Endothelial cell of umbilical vein (primary cell): ENCODE results near the gene KDM4D. TPM values are rescaled to one million over a fixed set of nuclear protein-coding genes. Genes with fewer than 3 reads are reported as not detected.

Experiments used
- BruUV-seq: library from RNA; stranded (reverse); fragments of 400-500 nt; replicated peaks from 2 replicates; lab custom pipeline; 2021; lab: Mats Ljungman, UMichigan
- CTCF ChIA-PET: fragments of 300-600, 350-600 bp; sonication (Branson Sonifier 250); formaldehyde crosslinking; loops from one replicate; lab custom pipeline; 2021; ENCODE audit warnings: antibody characterized with exemption, inconsistent platforms; lab: Charles Lee
- POLR2A ChIA-PET: fragments of 300-600, 350-600 bp; sonication (Branson Sonifier 250); formaldehyde crosslinking; loops from one replicate; lab custom pipeline; 2021; ENCODE audit warnings: antibody characterized with exemption, inconsistent platforms; lab: Charles Lee
- DNase-seq: peaks from one replicate; pipeline ENCODE4 v3.0.0-alpha.2; 2011; ENCODE audit warnings: low read depth, low spot score
- FAIRE-seq: peaks from 2 replicates; lab custom pipeline; 2011; peaks lifted over from hg19 to GRCh38; lab: Jason Lieb, UNC
- H2AFZ ChIP-seq: 2 replicates; pipeline ENCODE4 v1.6.0; 2012; ENCODE audit warnings: low read depth, low read length, control low read depth, inconsistent platforms
- H3K27ac ChIP-seq: 2 replicates; pipeline ENCODE4 v1.5.1; 2011; ENCODE audit warnings: low read depth, mild to moderate bottlenecking, control low read depth, low read length, moderate library complexity; ENCODE audit not compliant: insufficient read depth
- H3K27me3 ChIP-seq, 2 experiments: 2 replicates each; pipeline versions ENCODE4 v1.6.0 to v1.6.1; 2011; ENCODE audit warnings: low read length in 2 of 2, mixed read lengths in 1 of 2; ENCODE audit not compliant: control insufficient read depth in 2 of 2, insufficient read depth in 2 of 2
- H3K36me3 ChIP-seq, 2 experiments: 2 replicates in 1 of 2; 3 replicates in 1 of 2; pipeline ENCODE4 v1.5.1; 2011; ENCODE audit warnings: low read length in 2 of 2, mild to moderate bottlenecking in 1 of 2, moderate library complexity in 1 of 2; ENCODE audit not compliant: control insufficient read depth in 2 of 2, insufficient read depth in 2 of 2; ENCODE audit errors: extremely low read depth in 1 of 2
- H3K4me1 ChIP-seq: 3 replicates; pipeline ENCODE4 v1.5.1; 2011; ENCODE audit warnings: mild to moderate bottlenecking, low read length; ENCODE audit not compliant: control insufficient read depth, insufficient read depth; ENCODE audit errors: extremely low read depth
- H3K4me2 ChIP-seq: 2 replicates; pipeline ENCODE4 v1.6.1; 2011; ENCODE audit warnings: low read length, control low read depth, mixed read lengths; ENCODE audit not compliant: insufficient read depth
- H3K4me3 ChIP-seq, 3 experiments: fragments of 200-600 bp in 1 of 3; sonication (generic), shearing (Covaris generic) in 1 of 3; replicated peaks in 1 of 3; 2 replicates each; pipeline ENCODE4 v1.5.1; 2011 to 2016; ENCODE audit warnings: control low read depth in 3 of 3, low read length in 3 of 3, mild to moderate bottlenecking in 2 of 3, inconsistent platforms in 1 of 3, low read depth in 1 of 3, moderate library complexity in 1 of 3; ENCODE audit not compliant: insufficient read depth in 1 of 3
- H3K79me2 ChIP-seq: 2 replicates; pipeline ENCODE4 v1.6.0; 2012; ENCODE audit warnings: low read length, inconsistent platforms; ENCODE audit not compliant: control insufficient read depth, insufficient read depth
- H3K9ac ChIP-seq: replicated peaks from 2 replicates; pipeline ENCODE3; 2011; ENCODE audit warnings: low read length, control low read depth; ENCODE audit not compliant: insufficient read depth; ENCODE audit errors: extremely low read depth
- H3K9me1 ChIP-seq: replicated peaks from 3 replicates; pipeline ENCODE4 v1.6.0; 2011; ENCODE audit warnings: mild to moderate bottlenecking, low read length; ENCODE audit not compliant: control insufficient read depth, insufficient read depth; ENCODE audit errors: extremely low read depth
- H3K9me3 ChIP-seq: replicated peaks from 2 replicates; pipeline ENCODE4 v1.5.1; 2012; ENCODE audit warnings: low read length, inconsistent platforms; ENCODE audit not compliant: control insufficient read depth, insufficient read depth
- H4K20me1 ChIP-seq: replicated peaks from 2 replicates; pipeline ENCODE3; 2011; ENCODE audit warnings: mild to moderate bottlenecking, low read length; ENCODE audit not compliant: control insufficient read depth, insufficient read depth; ENCODE audit errors: extremely low read depth
- EZH2 ChIP-seq: IDR thresholded peaks from 2 replicates; pipeline ENCODE4 v1.6.1; 2012; ENCODE audit warnings: borderline replicate concordance, low read depth, mild to moderate bottlenecking, moderate library complexity, low read length, inconsistent platforms; ENCODE audit not compliant: severe bottlenecking
- FOS ChIP-seq: IDR thresholded peaks from 2 replicates; pipeline ENCODE4 v1.6.1; 2011; ENCODE audit warnings: mild to moderate bottlenecking, low read length, moderate library complexity, borderline replicate concordance; ENCODE audit not compliant: insufficient read depth
- GATA2 ChIP-seq: IDR thresholded peaks from 2 replicates; pipeline ENCODE4 v1.7.0; 2011; ENCODE audit warnings: low read depth, mild to moderate bottlenecking, moderate library complexity, mixed read lengths, low read length; ENCODE audit not compliant: insufficient read length, insufficient read depth
- JUN ChIP-seq: IDR thresholded peaks from 2 replicates; pipeline ENCODE4 v1.6.1; 2011; ENCODE audit warnings: borderline replicate concordance, low read depth; ENCODE audit not compliant: insufficient read length, insufficient read depth
- MYC ChIP-seq: IDR thresholded peaks from one replicate; pipeline ENCODE4 v1.6.1; 2011; ENCODE audit warnings: mild to moderate bottlenecking, low read depth, low read length
- POLR2A ChIP-seq: IDR thresholded peaks from 2 replicates; pipeline ENCODE4 v1.6.1; 2012; ENCODE audit warnings: low read depth, mild to moderate bottlenecking, control low read depth, low read length
- POLR2AphosphoS5 ChIP-seq: IDR thresholded peaks from 2 replicates; pipeline ENCODE4 v1.6.1; 2012; ENCODE audit warnings: low read depth, mild to moderate bottlenecking, control low read depth, low read length, moderate library complexity; ENCODE audit not compliant: insufficient read depth
- dilution Hi-C: fragments of 300-500 bp; cut with MboI; formaldehyde crosslinking; loops from one replicate; pipeline ENCODE4 v1.15.0; 2019; ENCODE audit warnings: low sequenced_read_pairs; ENCODE audit not compliant: extremely low pct_ligation_motif_present
- intact Hi-C: fragments of 100-400 bp; cut with micrococcal nuclease; formaldehyde crosslinking; loops from one replicate; pipeline ENCODE4 v1.10.0; 2022
- polyA plus RNA-seq, 4 experiments: library from polyadenylated mRNA; depleted of rRNA in 3 of 4; stranded (reverse) in 3 of 4; unstranded in 1 of 4; fragments of >200 nt; gene quantifications; 2 replicates each; pipeline versions ENCODE4 v1.2.1 to v1.2.3, GENCODE V29; 2011 to 2012; ENCODE audit warnings: missing spikeins in 1 of 4
- total RNA-seq: library from RNA; stranded (reverse); gene quantifications from 2 replicates; pipeline ENCODE4 v1.2.3, GENCODE V29; 2021
- TF ChIP-seq, protein P1 (sequence below): IDR thresholded peaks from 2 replicates; pipeline ENCODE4 v1.6.1; 2011; ENCODE audit not compliant: insufficient read depth, insufficient read length
- TF ChIP-seq, protein P2 (sequence below), 2 donors: IDR thresholded peaks; 1 replicate in 1 of 2; 2 replicates in 1 of 2; pipeline ENCODE4 v1.5.1; 2011; ENCODE audit warnings: low read length in 2 of 2, mild to moderate bottlenecking in 2 of 2, moderate library complexity in 2 of 2, control low read depth in 1 of 2, inconsistent platforms in 1 of 2, low read depth in 1 of 2; ENCODE audit not compliant: insufficient read depth in 1 of 2; ENCODE audit errors: extremely low read depth in 1 of 2

KDM4D gene
- total and polyA plus RNA-seq, 2 donors (not counting 3 experiments of a cell fraction or from before 2014, with no cell fraction given): 1.0 to 1.3 TPM

DNA sequence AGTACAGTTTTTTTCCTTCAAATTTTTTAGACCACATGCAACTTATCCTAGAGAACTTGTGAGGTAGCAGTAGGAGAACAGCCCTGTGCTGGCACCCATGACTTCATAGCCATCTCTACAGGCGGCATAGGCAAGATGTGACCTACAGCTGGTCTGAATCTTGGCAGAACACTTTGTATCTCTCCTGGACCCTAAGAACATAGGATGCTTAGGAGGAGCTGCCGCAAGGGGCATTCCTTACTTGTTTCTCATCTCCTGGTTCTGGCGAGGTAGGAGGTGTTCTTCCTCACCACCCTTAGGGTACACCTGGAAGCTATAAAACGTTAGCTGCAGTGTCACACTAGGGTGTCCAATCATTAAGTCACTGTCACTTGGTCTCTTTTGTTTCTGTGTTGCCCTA lies 16.5 kb upstream of the KDM4D start:
- ChIA-PET POLR2A (no interaction called here), CTCF (interaction anchor here (2.1 kb wide), 1 partner anchor 11 kb away, joined by 7 read pairs; no protein-coding TSS in a partner anchor)
- BruUV-seq: no TSS peak
- FAIRE-seq (no peak), DNase-seq (no peak)
- intact Hi-C loops (no loop called here), dilution Hi-C loops (no loop called here)
- no peaks in the 10 kb centered on the region for H3K9me3 ChIP-seq
- H3K4me3 ChIP-seq: no peak overlapping the region
- H3K36me3 ChIP-seq: peaks cover 0 to 6% of the 10 kb centered on the region in 2 experiments
- H4K20me1 ChIP-seq: no peaks in the 10 kb centered on the region
- H3K4me2 ChIP-seq: no peak overlapping the region
- no peaks in the 10 kb centered on the region for H3K9me1 ChIP-seq
- H3K9ac ChIP-seq: no peak overlapping the region
- H2AFZ ChIP-seq: no peak overlapping the region
- H3K79me2 ChIP-seq: no peaks in the 10 kb centered on the region
- no peak overlapping the region for H3K27ac ChIP-seq
- no peaks in the 10 kb centered on the region for H3K4me1 ChIP-seq
- TF ChIP-seq, protein P1, sequence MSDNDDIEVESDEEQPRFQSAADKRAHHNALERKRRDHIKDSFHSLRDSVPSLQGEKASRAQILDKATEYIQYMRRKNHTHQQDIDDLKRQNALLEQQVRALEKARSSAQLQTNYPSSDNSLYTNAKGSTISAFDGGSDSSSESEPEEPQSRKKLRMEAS: no peak
- TF ChIP-seq POLR2AphosphoS5: no peak
- no peak for TF ChIP-seq MYC
- TF ChIP-seq FOS: no peak
- TF ChIP-seq EZH2: no peak
- no peak for TF ChIP-seq POLR2A
- TF ChIP-seq, protein P2, sequence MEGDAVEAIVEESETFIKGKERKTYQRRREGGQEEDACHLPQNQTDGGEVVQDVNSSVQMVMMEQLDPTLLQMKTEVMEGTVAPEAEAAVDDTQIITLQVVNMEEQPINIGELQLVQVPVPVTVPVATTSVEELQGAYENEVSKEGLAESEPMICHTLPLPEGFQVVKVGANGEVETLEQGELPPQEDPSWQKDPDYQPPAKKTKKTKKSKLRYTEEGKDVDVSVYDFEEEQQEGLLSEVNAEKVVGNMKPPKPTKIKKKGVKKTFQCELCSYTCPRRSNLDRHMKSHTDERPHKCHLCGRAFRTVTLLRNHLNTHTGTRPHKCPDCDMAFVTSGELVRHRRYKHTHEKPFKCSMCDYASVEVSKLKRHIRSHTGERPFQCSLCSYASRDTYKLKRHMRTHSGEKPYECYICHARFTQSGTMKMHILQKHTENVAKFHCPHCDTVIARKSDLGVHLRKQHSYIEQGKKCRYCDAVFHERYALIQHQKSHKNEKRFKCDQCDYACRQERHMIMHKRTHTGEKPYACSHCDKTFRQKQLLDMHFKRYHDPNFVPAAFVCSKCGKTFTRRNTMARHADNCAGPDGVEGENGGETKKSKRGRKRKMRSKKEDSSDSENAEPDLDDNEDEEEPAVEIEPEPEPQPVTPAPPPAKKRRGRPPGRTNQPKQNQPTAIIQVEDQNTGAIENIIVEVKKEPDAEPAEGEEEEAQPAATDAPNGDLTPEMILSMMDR (IDR thresholded peaks at IDR 0.05; ENCODE audit: extremely low read depth in 1 of 2, insufficient read depth in 1 of 2, low read depth in 1 of 2, low read length in 2 of 2): no peak
- TF ChIP-seq JUN: no peak
- TF ChIP-seq GATA2: no peak
- no peaks in the 10 kb centered on the region for H3K27me3 ChIP-seq
